Bronchial epithelial cell (primary cell): ENCODE measurements around the gene NDRG4. TPM values are rescaled to one million over a fixed set of nuclear protein-coding genes. Genes with fewer than 3 reads are reported as not detected.

Experiments used
- DNase-seq: peaks from one replicate; pipeline ENCODE4 v3.0.0-alpha.2; 2010; ENCODE audit warnings: low read depth
- FAIRE-seq: peaks from 2 replicates; lab custom pipeline; 2011; peaks lifted over from hg19 to GRCh38; lab: Jason Lieb, UNC
- H3K27me3 ChIP-seq: 2 replicates; pipeline ENCODE4 v1.5.1; 2011; ENCODE audit warnings: low read length; ENCODE audit not compliant: control insufficient read depth, insufficient read depth
- H3K36me3 ChIP-seq: 2 replicates; pipeline ENCODE4 v1.5.1; 2011; ENCODE audit warnings: low read length; ENCODE audit not compliant: control insufficient read depth, insufficient read depth
- H3K4me3 ChIP-seq: 2 replicates; pipeline ENCODE4 v1.5.1; 2011; ENCODE audit warnings: mild to moderate bottlenecking, low read depth, low read length, control low read depth
- CTCF ChIP-seq: IDR thresholded peaks from 2 replicates; pipeline ENCODE4 v1.5.1; 2011; ENCODE audit warnings: mild to moderate bottlenecking, moderate library complexity, low read length, control low read depth, inconsistent platforms; ENCODE audit not compliant: insufficient read depth, severe bottlenecking
- total RNA-seq: library from RNA; depleted of rRNA; stranded (reverse); fragments of >200 nt; gene quantifications from 2 replicates; pipeline ENCODE4 v1.2.1, GENCODE V29; 2014

Gene NDRG4
- 2.6 and 2.8 TPM in 2 replicates for total RNA-seq

GRCh38 chr16:58499615-58500351 lies at the start of gene NDRG4:
TSS of gene NDRG4 (plus strand) at chr16:58500143. CDS start at chr16:58500249, 106 bp downstream.
- Histone ChIP-seq H3K27me3 (peaks cover 2% of the 10 kb centered on the region), H3K36me3 (no peaks in the 10 kb centered on the region), H3K4me3 (peak within 1 kb of the TSS; percentile 6)
- no peak for TF ChIP-seq CTCF
- DNase-seq, result peak; percentile 80
- FAIRE-seq, result no peak

- Histone ChIP-seq H3K36me3 (no peaks in the 10 kb centered on the region), H3K4me3 (no peak overlapping the region), H3K27me3 (no peaks in the 10 kb centered on the region)
- DNase-seq (no peak), FAIRE-seq (no peak)
- no peak for TF ChIP-seq CTCF
Measured at GRCh38 chr16:58450590-58450989, 49.4 kb upstream of the NDRG4 start.

GRCh38 chr16:58451265-58451689 lies 48.7 kb upstream of the NDRG4 start:
- Histone ChIP-seq H3K27me3 (no peaks in the 10 kb centered on the region), H3K36me3 (no peaks in the 10 kb centered on the region), H3K4me3 (no peak overlapping the region)
- FAIRE-seq (no peak), DNase-seq (no peak)
- TF ChIP-seq CTCF, result no peak

GRCh38 chr16:58451945-58452401 lies 48.0 kb upstream of the NDRG4 start:
- DNase-seq (peak; percentile 35), FAIRE-seq (no peak)
- Histone ChIP-seq H3K27me3 (no peaks in the 10 kb centered on the region), H3K36me3 (no peaks in the 10 kb centered on the region), H3K4me3 (no peak overlapping the region)
- no peak for TF ChIP-seq CTCF

- TF ChIP-seq CTCF, result no peak
- Histone ChIP-seq H3K27me3 (no peaks in the 10 kb centered on the region), H3K36me3 (no peaks in the 10 kb centered on the region), H3K4me3 (no peak overlapping the region)
- DNase-seq, result no peak
- no peak for FAIRE-seq
Measured at GRCh38 chr16:58452640-58453039, 47.3 kb upstream of the NDRG4 start.
